GM06990 (cell line): ENCODE data around the gene ARHGAP22.

Source experiments
- DNase-seq: peaks from one replicate; pipeline ENCODE4 v3.0.0-alpha.2; 2011; ENCODE audit not compliant: insufficient read length; ENCODE audit errors: extremely low read depth
- H3K27me3 ChIP-seq: replicated peaks from 2 replicates; pipeline ENCODE4 v1.6.0; 2011; ENCODE audit warnings: low read length; ENCODE audit not compliant: control insufficient read depth, insufficient read depth
- H3K36me3 ChIP-seq: 2 replicates; pipeline ENCODE4 v1.5.1; 2011; ENCODE audit warnings: low read length; ENCODE audit not compliant: control insufficient read depth, insufficient read depth
- H3K4me3 ChIP-seq: replicated peaks from 2 replicates; pipeline ENCODE4 v1.5.1; 2011; ENCODE audit warnings: low read depth, mild to moderate bottlenecking, control low read depth, low read length
- TF ChIP-seq, protein P1 (sequence below): IDR thresholded peaks from 2 replicates; pipeline ENCODE4 v1.5.1; 2011; ENCODE audit warnings: low read length, control low read depth, mild to moderate bottlenecking, inconsistent platforms; ENCODE audit not compliant: insufficient read depth, poor library complexity, severe bottlenecking

Gene ARHGAP22

DNA sequence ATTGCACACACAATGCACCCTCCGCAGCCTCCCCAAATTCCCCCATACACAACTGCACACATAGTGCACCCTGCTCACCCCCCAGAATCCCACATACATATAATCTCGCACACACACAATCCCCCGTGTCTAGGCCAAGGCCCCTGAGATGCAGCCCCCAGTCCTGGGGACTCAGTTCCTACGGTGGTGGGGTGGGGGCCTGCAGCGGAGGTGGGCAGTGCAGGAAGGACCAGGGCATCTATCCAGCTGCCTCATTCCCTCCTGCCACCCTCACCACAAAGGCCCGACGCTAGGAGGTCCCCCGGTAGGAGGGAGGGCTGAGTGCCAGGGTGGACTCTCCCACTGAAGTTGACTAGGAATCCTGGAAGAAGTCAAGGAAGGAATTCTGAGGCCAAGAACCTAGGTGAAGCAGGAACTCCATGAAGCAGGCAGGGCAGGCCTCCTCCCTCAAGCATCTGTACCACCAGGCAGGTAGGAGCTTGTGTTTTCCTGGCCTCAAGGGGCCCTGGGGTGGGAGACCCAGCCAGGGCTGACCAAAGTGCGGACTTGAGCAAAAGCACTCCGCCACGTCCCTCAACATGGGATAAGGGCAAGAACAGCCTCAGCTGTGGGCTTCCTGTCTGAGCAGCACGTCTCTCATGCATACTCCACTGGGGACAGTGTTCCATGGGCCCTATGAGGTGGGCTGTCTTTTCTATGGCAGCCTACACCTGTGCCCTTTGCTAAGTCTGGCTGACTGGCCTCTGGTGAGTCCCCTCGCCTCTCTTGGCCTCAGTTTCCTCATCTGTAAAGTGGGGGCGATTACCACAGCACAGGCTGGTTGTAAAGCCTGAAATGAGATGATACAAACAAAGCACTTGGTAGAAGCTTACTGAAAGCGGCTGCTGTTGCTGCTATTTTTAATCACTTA is 152.6 kb downstream of the ARHGAP22 start:
- H3K27me3 ChIP-seq: no peaks in the 10 kb centered on the region; the same call in 1 of the 2 replicates
- DNase-seq: no peak
- no peaks in the 10 kb centered on the region for H3K36me3 ChIP-seq
- TF ChIP-seq, protein P1, sequence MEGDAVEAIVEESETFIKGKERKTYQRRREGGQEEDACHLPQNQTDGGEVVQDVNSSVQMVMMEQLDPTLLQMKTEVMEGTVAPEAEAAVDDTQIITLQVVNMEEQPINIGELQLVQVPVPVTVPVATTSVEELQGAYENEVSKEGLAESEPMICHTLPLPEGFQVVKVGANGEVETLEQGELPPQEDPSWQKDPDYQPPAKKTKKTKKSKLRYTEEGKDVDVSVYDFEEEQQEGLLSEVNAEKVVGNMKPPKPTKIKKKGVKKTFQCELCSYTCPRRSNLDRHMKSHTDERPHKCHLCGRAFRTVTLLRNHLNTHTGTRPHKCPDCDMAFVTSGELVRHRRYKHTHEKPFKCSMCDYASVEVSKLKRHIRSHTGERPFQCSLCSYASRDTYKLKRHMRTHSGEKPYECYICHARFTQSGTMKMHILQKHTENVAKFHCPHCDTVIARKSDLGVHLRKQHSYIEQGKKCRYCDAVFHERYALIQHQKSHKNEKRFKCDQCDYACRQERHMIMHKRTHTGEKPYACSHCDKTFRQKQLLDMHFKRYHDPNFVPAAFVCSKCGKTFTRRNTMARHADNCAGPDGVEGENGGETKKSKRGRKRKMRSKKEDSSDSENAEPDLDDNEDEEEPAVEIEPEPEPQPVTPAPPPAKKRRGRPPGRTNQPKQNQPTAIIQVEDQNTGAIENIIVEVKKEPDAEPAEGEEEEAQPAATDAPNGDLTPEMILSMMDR: no peak
- H3K4me3 ChIP-seq: no peak overlapping the region

DNA sequence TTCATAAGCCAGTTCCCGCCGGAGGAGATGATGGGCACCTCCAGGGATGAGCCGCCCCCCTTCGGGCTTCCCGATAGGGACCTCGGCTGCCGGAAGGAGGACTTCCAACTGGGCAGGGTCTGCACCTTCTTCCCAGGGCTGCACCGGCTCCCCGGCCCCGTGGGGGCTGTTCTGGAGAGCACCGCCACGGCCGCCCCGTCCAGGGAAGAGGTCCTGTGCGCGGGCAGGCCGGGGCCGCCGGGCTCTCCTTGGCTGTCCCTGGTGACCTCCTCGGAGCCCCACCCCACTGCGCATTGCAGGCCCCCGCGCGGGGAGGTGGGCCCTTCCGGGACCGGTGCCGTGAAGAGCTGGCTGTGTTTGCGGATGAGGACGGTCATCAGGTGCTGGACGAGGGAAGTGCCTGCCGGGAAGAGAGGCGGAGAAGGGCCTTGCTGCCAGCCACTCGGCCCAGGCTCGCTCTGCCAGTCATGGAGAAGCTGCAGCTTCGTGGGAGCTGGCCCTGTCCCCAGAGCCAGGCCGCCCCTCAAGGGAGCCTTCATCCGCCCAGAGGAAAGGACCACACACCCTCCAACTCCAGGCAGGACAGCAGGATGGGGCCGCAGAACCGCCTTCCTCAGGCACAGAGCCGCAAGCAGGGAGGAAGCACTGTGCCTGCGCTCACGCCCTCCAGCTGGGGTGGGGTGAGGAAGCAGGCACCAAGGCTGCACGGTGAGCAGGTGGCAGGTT is 154.0 kb downstream of the ARHGAP22 start:
- DNase-seq: no peak
- Histone ChIP-seq H3K4me3 (no peak overlapping the region), H3K36me3 (no peaks in the 10 kb centered on the region), H3K27me3 (no peaks in the 10 kb centered on the region; the same call in 1 of the 2 replicates)
- TF ChIP-seq, protein P1: no peak

DNA sequence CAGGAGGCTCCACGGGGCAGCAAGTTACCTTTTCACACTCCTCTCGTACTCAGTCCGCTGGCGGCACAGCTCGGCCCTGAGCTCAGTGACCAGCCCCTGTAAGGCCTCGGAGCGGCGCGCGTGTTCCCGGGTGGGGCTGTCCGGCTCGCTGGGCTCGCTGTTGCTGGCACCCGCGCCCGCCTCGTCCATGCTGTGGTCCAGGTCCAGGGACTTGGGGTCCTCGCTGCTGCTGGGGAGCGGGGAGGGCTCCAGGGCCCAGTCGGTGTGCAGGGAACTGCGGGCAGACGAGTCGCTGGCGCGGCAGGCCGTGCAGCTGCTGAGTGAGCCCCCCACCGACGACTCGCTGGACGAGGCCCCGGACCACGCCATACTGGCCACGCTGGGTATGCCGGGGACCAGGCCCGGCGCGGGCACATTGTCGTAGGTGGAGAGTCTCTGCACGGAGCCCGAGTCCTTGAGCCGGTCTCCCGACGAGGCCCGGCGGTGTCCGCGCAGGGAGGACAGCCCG is 154.6 kb downstream of the ARHGAP22 start:
- no peak overlapping the region for H3K4me3 ChIP-seq
- H3K36me3 ChIP-seq: no peaks in the 10 kb centered on the region
- H3K27me3 ChIP-seq: no peaks in the 10 kb centered on the region; the same call in 1 of the 2 replicates
- TF ChIP-seq, protein P1: no peak
- DNase-seq: no peak

DNA sequence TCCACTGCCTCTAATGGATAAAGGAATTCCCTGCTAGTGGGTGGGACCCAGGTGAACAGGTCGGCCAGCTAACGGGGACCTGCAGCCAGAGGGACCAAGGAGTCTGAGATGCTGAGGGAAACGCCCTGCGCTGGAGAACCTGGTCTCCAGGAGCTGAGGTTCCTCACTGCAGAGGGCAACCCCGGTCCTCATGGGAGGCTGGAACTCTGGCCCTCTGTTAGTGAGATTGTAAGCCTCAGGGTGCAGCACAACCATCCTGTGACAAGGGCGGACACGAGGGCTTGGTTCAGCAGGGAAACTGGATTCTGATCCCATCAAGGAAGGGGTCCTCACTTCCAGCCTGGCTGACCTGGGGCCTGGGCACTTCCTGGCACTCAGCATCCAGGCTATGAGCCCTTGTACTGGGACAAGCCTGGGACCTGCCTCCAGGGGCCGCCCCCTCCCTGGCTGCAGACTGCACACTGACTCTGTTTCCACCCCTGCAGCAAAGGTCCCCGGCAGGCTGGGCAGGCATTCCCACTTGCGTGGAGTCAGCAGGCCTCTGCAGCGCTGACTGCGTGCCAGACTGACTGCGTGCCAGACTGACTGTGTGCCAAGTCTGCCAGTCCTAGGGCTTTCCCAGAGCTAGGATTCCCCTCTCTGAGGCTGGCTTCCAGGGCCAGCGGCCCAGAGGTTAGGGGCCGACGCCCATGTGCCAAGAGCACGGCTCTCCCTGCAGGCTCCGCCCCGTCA is 155.2 kb downstream of the ARHGAP22 start:
- TF ChIP-seq, protein P1: no peak
- no peaks in the 10 kb centered on the region for H3K36me3 ChIP-seq
- DNase-seq: no peak

DNA sequence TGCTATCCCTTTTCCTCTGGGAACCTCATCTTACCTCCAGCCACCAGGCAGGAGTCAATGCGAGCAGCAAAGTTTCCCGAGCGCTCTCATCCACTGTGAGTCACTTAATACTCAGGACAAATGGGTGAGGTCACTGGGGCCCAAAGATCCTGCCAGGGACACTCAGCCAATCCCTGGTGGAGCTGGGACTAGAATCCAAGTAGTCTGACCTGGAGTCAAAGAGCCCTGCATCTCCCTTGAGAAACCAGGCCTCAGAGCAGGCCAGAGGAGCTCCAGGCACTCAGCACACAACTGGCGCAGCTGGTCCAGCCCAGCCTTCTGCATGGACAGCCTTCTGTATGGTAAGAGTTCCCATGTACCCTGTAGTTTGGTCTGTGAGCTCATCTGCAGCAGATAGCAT is 156.1 kb downstream of the ARHGAP22 start:
- H3K36me3 ChIP-seq: no peaks in the 10 kb centered on the region
- TF ChIP-seq, protein P1: no peak
- no peak for DNase-seq

More for the DNA sequence above, 155.2 kb downstream of the ARHGAP22 start:
- Histone ChIP-seq H3K4me3 (no peak overlapping the region), H3K27me3 (no peaks in the 10 kb centered on the region; the same call in 1 of the 2 replicates)

More for the DNA sequence above, 156.1 kb downstream of the ARHGAP22 start:
- H3K27me3 ChIP-seq: no peaks in the 10 kb centered on the region; the same call in 1 of the 2 replicates
- no peak overlapping the region for H3K4me3 ChIP-seq
